Body of pancreas (tissue), 4 donors: ENCODE measurements around the gene FUT8.

Experiments used
- CTCF ChIP-seq, 7 experiments: fragments of 450-650 bp in 4 of 7; fragments of 200-600 bp in 3 of 7; sonication (generic) in 3 of 7; IDR thresholded peaks; one replicate each; pipeline ENCODE4 v1.5.1; 2016 to 2019; ENCODE audit warnings: antibody characterized with exemption in 7 of 7
- POLR2A ChIP-seq, 3 donors: fragments of 450-650 bp; IDR thresholded peaks; one replicate each; pipeline ENCODE4 v1.6.1; 2016; ENCODE audit warnings: antibody characterized with exemption in 3 of 3, mild to moderate bottlenecking in 2 of 3

GRCh38 chr14:65465584-65465983, 53.1 kb downstream of the FUT8 start:
- no peak for TF ChIP-seq CTCF (IDR thresholded peaks at IDR 0.05)
- no peak for TF ChIP-seq POLR2A (IDR thresholded peaks at IDR 0.05)
